ENCODE measurements around the gene TBX5. TPM values are rescaled to one million over a fixed set of nuclear protein-coding genes. Genes with fewer than 3 reads are reported as not detected.
A peak's percentile ranks its signal among the peaks of the same experiment; 100 is the strongest.

Gene TBX5
- total RNA-seq, 4 donors from 2014 or later = 8.6 to 38.8 (median 28.0) TPM

- Histone ChIP-seq H3K36me3 (no peaks in the 10 kb centered on the region), H3K9me3 (peaks cover 0 to 14% (median 0%) of the 10 kb centered on the region in 3 donors), H3K27me3 (peaks cover 3% of the 10 kb centered on the region), H3K27ac (no peak overlapping the region), H3K4me1 (no peaks in the 10 kb centered on the region), H3K4me3 (no peak overlapping the region)
- no peak for ATAC-seq
- TF ChIP-seq POLR2A (IDR thresholded peaks at IDR 0.05) = no peak
- no peak for TF ChIP-seq CTCF (IDR thresholded peaks at IDR 0.05)
- no peak for TF ChIP-seq EP300 (IDR thresholded peaks at IDR 0.05)
- TF ChIP-seq POLR2AphosphoS5 (IDR thresholded peaks at IDR 0.05) = no peak
Measured at GRCh38 chr12:114327765-114328164, 78.2 kb downstream of the TBX5 start.

- Histone ChIP-seq H3K4me3 (no peak overlapping the region), H3K9me3 (peaks cover 0 to 5% (median 0%) of the 10 kb centered on the region in 3 donors), H3K27ac (no peak overlapping the region), H3K36me3 (no peaks in the 10 kb centered on the region), H3K4me1 (no peaks in the 10 kb centered on the region), H3K27me3 (peaks cover 8% of the 10 kb centered on the region)
- TF ChIP-seq POLR2A (IDR thresholded peaks at IDR 0.05) (no peak), POLR2AphosphoS5 (IDR thresholded peaks at IDR 0.05) (no peak), CTCF (IDR thresholded peaks at IDR 0.05) (no peak), EP300 (IDR thresholded peaks at IDR 0.05) (no peak)
- ATAC-seq = no peak
- 100% methylated on average over 1 of the region's 1 CpG; no CpG with 5 or more reads in 1 of the 2 donors for WGBS, 2 donors (ENCODE audit: low coverage in 1 of 2)
Measured at GRCh38 chr12:114321524-114321923, 84.4 kb downstream of the TBX5 start.

GRCh38 chr12:114320968-114321367 lies 85.0 kb downstream of the TBX5 start:
- no peak for TF ChIP-seq POLR2AphosphoS5 (IDR thresholded peaks at IDR 0.05)
- no peak for TF ChIP-seq POLR2A (IDR thresholded peaks at IDR 0.05)
- no peak for TF ChIP-seq EP300 (IDR thresholded peaks at IDR 0.05)
- no peak for TF ChIP-seq CTCF (IDR thresholded peaks at IDR 0.05)
- Histone ChIP-seq H3K36me3 (no peaks in the 10 kb centered on the region), H3K4me1 (no peaks in the 10 kb centered on the region), H3K27me3 (peaks cover 8% of the 10 kb centered on the region), H3K27ac (no peak overlapping the region), H3K9me3 (peaks cover 0 to 5% (median 0%) of the 10 kb centered on the region in 3 donors), H3K4me3 (no peak overlapping the region)
- 73 to 74% methylated on average over 6 to 8 of the region's 8 CpGs for WGBS, 2 donors (ENCODE audit: low coverage in 1 of 2)
- ATAC-seq = no peak

GRCh38 chr12:114320101-114320500 lies 85.8 kb downstream of the TBX5 start:
- no peak for ATAC-seq
- H3K27ac ChIP-seq = no peak overlapping the region
- H3K9me3 ChIP-seq = peaks cover 0 to 5% (median 0%) of the 10 kb centered on the region in 3 donors
- peaks cover 8% of the 10 kb centered on the region for H3K27me3 ChIP-seq
- WGBS, 2 donors (ENCODE audit: low coverage in 1 of 2) = 79 to 81% methylated on average over 8 to 9 of the region's 9 CpGs
- H3K4me1 ChIP-seq = no peaks in the 10 kb centered on the region
- no peak for TF ChIP-seq CTCF (IDR thresholded peaks at IDR 0.05)
- TF ChIP-seq POLR2A (IDR thresholded peaks at IDR 0.05) = no peak
- no peak for TF ChIP-seq POLR2AphosphoS5 (IDR thresholded peaks at IDR 0.05)
- TF ChIP-seq EP300 (IDR thresholded peaks at IDR 0.05) = no peak
- no peaks in the 10 kb centered on the region for H3K36me3 ChIP-seq
- H3K4me3 ChIP-seq = no peak overlapping the region

GRCh38 chr12:114319422-114319821 lies 86.5 kb downstream of the TBX5 start:
- ATAC-seq = no peak
- peak overlapping the region in 2 of 4 donors; percentile 14 to 18 for H3K27ac ChIP-seq
- WGBS, 2 donors (ENCODE audit: low coverage in 1 of 2) = 0 to 40% methylated on average over 1 to 3 of the region's 11 CpGs

More at GRCh38 chr12:114319422-114319821, 86.5 kb downstream of the TBX5 start:
- TF ChIP-seq POLR2AphosphoS5 (IDR thresholded peaks at IDR 0.05) = no peak
- TF ChIP-seq CTCF (IDR thresholded peaks at IDR 0.05) = no peak
- TF ChIP-seq EP300 (IDR thresholded peaks at IDR 0.05) = no peak
- no peak for TF ChIP-seq POLR2A (IDR thresholded peaks at IDR 0.05)
- Histone ChIP-seq H3K4me3 (no peak overlapping the region), H3K9me3 (peaks cover 0 to 5% (median 0%) of the 10 kb centered on the region in 3 donors), H3K36me3 (no peaks in the 10 kb centered on the region), H3K4me1 (no peaks in the 10 kb centered on the region), H3K27me3 (peaks cover 9% of the 10 kb centered on the region)
